SK-N-SH treated with all-trans-retinoic acid at 6 μM for 48 hours (cell line): ENCODE data around the gene PARP1.
"Not testable (repeated sequence)": the region's sequence is repeated elsewhere in the genome, so short reads cannot be mapped to it uniquely, and the experiment has no call there.

ENCODE experiments used
- ATAC-seq: fragments of 200-7000 bp; cut with Tn5 transposase; 3 replicates; pipeline ENCODE4 v1.9.1; 2020; ENCODE audit warnings: mild to moderate bottlenecking, moderate library complexity
- BACH2 ChIP-seq: fragments of 250-450 bp; sonication (Bioruptor Pico); IDR thresholded peaks from 2 replicates; pipeline ENCODE4 v1.9.0; 2021; ENCODE audit warnings: mild to moderate bottlenecking, borderline replicate concordance
- ESRRG ChIP-seq: fragments of 250-450 bp; sonication (Bioruptor Pico); IDR thresholded peaks from 2 replicates; pipeline ENCODE4 v1.6.1; 2021; ENCODE audit warnings: mild to moderate bottlenecking
- GLIS3 ChIP-seq: fragments of 250-450 bp; sonication (Bioruptor Pico); IDR thresholded peaks from 2 replicates; pipeline ENCODE4 v1.5.0; 2020; ENCODE audit warnings: mild to moderate bottlenecking, moderate library complexity
- ISL1 ChIP-seq: fragments of 250-450 bp; sonication (Bioruptor Pico); IDR thresholded peaks from 2 replicates; pipeline ENCODE4 v2.1.2; 2022; ENCODE audit warnings: mild to moderate bottlenecking, moderate library complexity
- OSR1 ChIP-seq: fragments of 250-450 bp; sonication (Bioruptor Pico); IDR thresholded peaks from 2 replicates; pipeline ENCODE4 v1.8.0; 2022; ENCODE audit warnings: moderate library complexity, mild to moderate bottlenecking, inconsistent platforms
- RARB ChIP-seq: fragments of 250-450 bp; sonication (Bioruptor Pico); IDR thresholded peaks from 2 replicates; pipeline ENCODE4 v1.8.0; 2021; ENCODE audit warnings: mild to moderate bottlenecking, moderate library complexity
- SNAI2 ChIP-seq: fragments of 250-450 bp; sonication (Bioruptor Pico); IDR thresholded peaks from 2 replicates; pipeline ENCODE4 v1.5.0; 2020; ENCODE audit warnings: mild to moderate bottlenecking, moderate library complexity
- TCF4 ChIP-seq: fragments of 250-450 bp; sonication (Bioruptor Pico); IDR thresholded peaks from 2 replicates; pipeline ENCODE4 v1.8.0; 2021; ENCODE audit warnings: mild to moderate bottlenecking, moderate library complexity, borderline replicate concordance
- TOX ChIP-seq: fragments of 250-450 bp; sonication (Bioruptor Pico); IDR thresholded peaks from 2 replicates; pipeline ENCODE4 v1.8.0; 2021; ENCODE audit warnings: mild to moderate bottlenecking, moderate library complexity, borderline replicate concordance
- ZC3H10 ChIP-seq: fragments of 250-450 bp; sonication (Bioruptor Pico); IDR thresholded peaks from 2 replicates; pipeline ENCODE4 v1.5.1; 2021; ENCODE audit warnings: mild to moderate bottlenecking, moderate library complexity
- ZFP30 ChIP-seq: fragments of 450-650 bp; formaldehyde crosslinking; IDR thresholded peaks from 2 replicates; pipeline ENCODE4 v1.5.0; 2022; ENCODE audit warnings: mild to moderate bottlenecking, moderate library complexity
- ZNF565 ChIP-seq: fragments of 450-650 bp; formaldehyde crosslinking; conservative IDR thresholded peaks from 2 replicates; pipeline ENCODE4 v1.5.0; 2020; ENCODE audit warnings: low read depth, mild to moderate bottlenecking, moderate library complexity
- ZNF70 ChIP-seq: fragments of 450-650 bp; formaldehyde crosslinking; IDR thresholded peaks from 2 replicates; pipeline ENCODE4 v1.5.0; 2020; ENCODE audit warnings: mild to moderate bottlenecking, moderate library complexity
- ZNF8 ChIP-seq: fragments of 450-650 bp; formaldehyde crosslinking; IDR thresholded peaks from 2 replicates; pipeline ENCODE4 v1.5.0; 2020; ENCODE audit warnings: mild to moderate bottlenecking, moderate library complexity
- TF ChIP-seq, protein P1 (sequence below): fragments of 250-450 bp; sonication (Bioruptor Pico); IDR thresholded peaks from 2 replicates; pipeline ENCODE4 v1.5.1; 2020; ENCODE audit warnings: low read depth, mild to moderate bottlenecking, moderate library complexity
- TF ChIP-seq, protein P2 (sequence below): fragments of 250-450 bp; sonication (Bioruptor Pico); IDR thresholded peaks from 2 replicates; pipeline ENCODE4 v1.8.0; 2020; ENCODE audit warnings: mild to moderate bottlenecking, moderate library complexity, borderline replicate concordance
- TF ChIP-seq, protein P3 (sequence below): fragments of 250-450 bp; sonication (Bioruptor Pico); IDR thresholded peaks from 2 replicates; pipeline ENCODE4 v1.5.1; 2021; ENCODE audit warnings: mild to moderate bottlenecking, moderate library complexity
- TF ChIP-seq, protein P4 (sequence below): fragments of 250-450 bp; sonication (Bioruptor Pico); IDR thresholded peaks from 2 replicates; pipeline ENCODE4 v1.8.0; 2021; ENCODE audit warnings: low read depth, mild to moderate bottlenecking, moderate library complexity, borderline replicate concordance
- TF ChIP-seq, protein P5 (sequence below): fragments of 250-450 bp; sonication (Bioruptor Pico); IDR thresholded peaks from 2 replicates; pipeline ENCODE4 v1.5.0; 2020; ENCODE audit warnings: mild to moderate bottlenecking, moderate library complexity

Gene PARP1

DNA sequence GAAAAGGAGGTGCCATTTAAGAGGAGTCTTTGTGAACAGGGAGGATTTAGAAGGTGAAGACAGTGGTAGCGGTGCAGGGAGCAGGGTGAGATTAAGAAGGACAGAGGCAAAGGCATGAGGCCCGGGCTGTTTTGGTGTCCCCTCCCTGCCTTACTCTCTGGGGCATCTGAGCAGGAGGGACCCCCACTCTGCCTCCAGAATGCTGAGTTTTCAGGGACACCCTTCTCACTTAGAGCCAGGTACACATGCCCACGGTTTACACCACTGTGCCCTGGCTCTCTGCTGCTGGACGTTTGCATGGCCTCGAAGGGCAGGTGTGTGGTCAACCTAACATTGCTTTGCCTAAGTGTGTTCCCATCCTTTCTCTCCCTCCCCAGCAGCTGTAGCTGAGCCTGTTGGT lies 20.5 kb upstream of the PARP1 start:
- TF ChIP-seq ZNF70 (no peak), TCF4 (CRISPR knock-in tag) (no peak), ESRRG (CRISPR knock-in tag) (no peak), BACH2 (CRISPR knock-in tag) (no peak), ZC3H10 (CRISPR knock-in tag) (no peak), OSR1 (CRISPR knock-in tag) (no peak), GLIS3 (CRISPR knock-in tag) (no peak), ZNF8 (CRISPR knock-in tag) (no peak), ISL1 (CRISPR knock-in tag) (no peak), SNAI2 (CRISPR knock-in tag) (no peak), TOX (CRISPR knock-in tag) (no peak), ZFP30 (CRISPR knock-in tag) (no peak)
- TF ChIP-seq, protein P1, sequence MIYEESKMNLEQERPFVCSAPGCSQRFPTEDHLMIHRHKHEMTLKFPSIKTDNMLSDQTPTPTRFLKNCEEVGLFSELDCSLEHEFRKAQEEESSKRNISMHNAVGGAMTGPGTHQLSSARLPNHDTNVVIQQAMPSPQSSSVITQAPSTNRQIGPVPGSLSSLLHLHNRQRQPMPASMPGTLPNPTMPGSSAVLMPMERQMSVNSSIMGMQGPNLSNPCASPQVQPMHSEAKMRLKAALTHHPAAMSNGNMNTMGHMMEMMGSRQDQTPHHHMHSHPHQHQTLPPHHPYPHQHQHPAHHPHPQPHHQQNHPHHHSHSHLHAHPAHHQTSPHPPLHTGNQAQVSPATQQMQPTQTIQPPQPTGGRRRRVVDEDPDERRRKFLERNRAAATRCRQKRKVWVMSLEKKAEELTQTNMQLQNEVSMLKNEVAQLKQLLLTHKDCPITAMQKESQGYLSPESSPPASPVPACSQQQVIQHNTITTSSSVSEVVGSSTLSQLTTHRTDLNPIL (CRISPR knock-in tag): no peak
- TF ChIP-seq, protein P2, sequence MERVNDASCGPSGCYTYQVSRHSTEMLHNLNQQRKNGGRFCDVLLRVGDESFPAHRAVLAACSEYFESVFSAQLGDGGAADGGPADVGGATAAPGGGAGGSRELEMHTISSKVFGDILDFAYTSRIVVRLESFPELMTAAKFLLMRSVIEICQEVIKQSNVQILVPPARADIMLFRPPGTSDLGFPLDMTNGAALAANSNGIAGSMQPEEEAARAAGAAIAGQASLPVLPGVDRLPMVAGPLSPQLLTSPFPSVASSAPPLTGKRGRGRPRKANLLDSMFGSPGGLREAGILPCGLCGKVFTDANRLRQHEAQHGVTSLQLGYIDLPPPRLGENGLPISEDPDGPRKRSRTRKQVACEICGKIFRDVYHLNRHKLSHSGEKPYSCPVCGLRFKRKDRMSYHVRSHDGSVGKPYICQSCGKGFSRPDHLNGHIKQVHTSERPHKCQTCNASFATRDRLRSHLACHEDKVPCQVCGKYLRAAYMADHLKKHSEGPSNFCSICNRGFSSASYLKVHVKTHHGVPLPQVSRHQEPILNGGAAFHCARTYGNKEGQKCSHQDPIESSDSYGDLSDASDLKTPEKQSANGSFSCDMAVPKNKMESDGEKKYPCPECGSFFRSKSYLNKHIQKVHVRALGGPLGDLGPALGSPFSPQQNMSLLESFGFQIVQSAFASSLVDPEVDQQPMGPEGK: no peak
- TF ChIP-seq, protein P3, sequence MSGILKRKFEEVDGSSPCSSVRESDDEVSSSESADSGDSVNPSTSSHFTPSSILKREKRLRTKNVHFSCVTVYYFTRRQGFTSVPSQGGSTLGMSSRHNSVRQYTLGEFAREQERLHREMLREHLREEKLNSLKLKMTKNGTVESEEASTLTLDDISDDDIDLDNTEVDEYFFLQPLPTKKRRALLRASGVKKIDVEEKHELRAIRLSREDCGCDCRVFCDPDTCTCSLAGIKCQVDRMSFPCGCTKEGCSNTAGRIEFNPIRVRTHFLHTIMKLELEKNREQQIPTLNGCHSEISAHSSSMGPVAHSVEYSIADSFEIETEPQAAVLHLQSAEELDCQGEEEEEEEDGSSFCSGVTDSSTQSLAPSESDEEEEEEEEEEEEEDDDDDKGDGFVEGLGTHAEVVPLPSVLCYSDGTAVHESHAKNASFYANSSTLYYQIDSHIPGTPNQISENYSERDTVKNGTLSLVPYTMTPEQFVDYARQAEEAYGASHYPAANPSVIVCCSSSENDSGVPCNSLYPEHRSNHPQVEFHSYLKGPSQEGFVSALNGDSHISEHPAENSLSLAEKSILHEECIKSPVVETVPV: no peak
- TF ChIP-seq, protein P4, sequence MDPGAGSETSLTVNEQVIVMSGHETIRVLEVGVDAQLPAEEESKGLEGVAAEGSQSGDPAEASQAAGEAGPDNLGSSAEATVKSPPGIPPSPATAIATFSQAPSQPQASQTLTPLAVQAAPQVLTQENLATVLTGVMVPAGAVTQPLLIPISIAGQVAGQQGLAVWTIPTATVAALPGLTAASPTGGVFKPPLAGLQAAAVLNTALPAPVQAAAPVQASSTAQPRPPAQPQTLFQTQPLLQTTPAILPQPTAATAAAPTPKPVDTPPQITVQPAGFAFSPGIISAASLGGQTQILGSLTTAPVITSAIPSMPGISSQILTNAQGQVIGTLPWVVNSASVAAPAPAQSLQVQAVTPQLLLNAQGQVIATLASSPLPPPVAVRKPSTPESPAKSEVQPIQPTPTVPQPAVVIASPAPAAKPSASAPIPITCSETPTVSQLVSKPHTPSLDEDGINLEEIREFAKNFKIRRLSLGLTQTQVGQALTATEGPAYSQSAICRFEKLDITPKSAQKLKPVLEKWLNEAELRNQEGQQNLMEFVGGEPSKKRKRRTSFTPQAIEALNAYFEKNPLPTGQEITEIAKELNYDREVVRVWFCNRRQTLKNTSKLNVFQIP (CRISPR knock-in tag): no peak
- no peak for ATAC-seq

DNA sequence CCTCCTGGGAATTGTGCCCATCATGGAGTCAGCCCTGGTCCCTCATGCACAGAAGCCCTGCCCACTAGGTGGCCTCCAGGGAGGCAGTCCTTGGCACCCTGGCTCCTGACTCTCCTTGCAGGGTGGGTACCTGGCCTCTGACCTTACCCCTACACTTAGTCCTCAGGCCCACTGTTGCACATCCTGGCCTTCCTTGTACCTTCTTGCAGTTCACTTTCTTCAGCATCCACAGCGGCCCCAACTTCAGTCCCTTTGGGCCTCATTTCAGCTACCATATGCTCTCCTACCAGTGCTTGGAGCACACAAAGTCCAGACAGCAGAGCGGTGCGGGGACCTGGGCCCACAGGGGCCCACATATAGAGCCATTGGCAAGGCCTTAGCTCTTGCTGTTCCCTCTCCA lies 19.2 kb upstream of the PARP1 start:
- no peak for ATAC-seq
- TF ChIP-seq, protein P3: no peak
- TF ChIP-seq OSR1 (CRISPR knock-in tag) (no peak), RARB (no peak), ZNF70 (no peak), ZC3H10 (CRISPR knock-in tag) (no peak), ZFP30 (CRISPR knock-in tag) (no peak), ESRRG (CRISPR knock-in tag) (no peak), ZNF565 (CRISPR knock-in tag) (no peak), ZNF8 (CRISPR knock-in tag) (no peak), TOX (CRISPR knock-in tag) (no peak)
- TF ChIP-seq, protein P2: no peak
- TF ChIP-seq, protein P5, sequence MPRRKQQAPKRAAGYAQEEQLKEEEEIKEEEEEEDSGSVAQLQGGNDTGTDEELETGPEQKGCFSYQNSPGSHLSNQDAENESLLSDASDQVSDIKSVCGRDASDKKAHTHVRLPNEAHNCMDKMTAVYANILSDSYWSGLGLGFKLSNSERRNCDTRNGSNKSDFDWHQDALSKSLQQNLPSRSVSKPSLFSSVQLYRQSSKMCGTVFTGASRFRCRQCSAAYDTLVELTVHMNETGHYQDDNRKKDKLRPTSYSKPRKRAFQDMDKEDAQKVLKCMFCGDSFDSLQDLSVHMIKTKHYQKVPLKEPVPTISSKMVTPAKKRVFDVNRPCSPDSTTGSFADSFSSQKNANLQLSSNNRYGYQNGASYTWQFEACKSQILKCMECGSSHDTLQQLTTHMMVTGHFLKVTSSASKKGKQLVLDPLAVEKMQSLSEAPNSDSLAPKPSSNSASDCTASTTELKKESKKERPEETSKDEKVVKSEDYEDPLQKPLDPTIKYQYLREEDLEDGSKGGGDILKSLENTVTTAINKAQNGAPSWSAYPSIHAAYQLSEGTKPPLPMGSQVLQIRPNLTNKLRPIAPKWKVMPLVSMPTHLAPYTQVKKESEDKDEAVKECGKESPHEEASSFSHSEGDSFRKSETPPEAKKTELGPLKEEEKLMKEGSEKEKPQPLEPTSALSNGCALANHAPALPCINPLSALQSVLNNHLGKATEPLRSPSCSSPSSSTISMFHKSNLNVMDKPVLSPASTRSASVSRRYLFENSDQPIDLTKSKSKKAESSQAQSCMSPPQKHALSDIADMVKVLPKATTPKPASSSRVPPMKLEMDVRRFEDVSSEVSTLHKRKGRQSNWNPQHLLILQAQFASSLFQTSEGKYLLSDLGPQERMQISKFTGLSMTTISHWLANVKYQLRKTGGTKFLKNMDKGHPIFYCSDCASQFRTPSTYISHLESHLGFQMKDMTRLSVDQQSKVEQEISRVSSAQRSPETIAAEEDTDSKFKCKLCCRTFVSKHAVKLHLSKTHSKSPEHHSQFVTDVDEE (CRISPR knock-in tag): no peak
- TF ChIP-seq, protein P1 (CRISPR knock-in tag): no peak

DNA sequence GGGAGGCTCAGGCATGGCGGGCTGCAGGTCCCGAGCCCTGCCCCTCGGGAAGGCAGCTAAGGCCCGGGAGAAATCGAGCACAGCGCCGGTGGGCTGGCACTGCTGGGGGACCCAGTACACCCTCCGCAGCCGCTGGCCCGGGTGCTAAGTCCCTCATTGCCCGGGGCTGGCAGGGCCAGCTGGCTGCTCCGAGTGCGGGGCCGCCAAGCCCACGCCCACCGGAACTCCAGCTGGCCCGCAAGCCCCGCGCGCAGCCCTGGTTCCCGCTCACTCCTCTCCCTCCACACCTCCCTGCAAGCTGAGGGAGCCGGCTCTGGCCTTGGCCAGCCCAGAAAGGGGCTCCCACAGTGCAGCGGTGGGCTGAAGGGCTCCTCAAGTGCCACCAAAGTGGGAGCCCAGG lies 18.5 kb upstream of the PARP1 start:
- ATAC-seq: not testable (repeated sequence)
